OCI-LY7 (cell line): ENCODE results near the gene SSTR5. TPM values are rescaled to one million over a fixed set of nuclear protein-coding genes. Genes with fewer than 3 reads are reported as not detected.

Source experiments
- BruUV-seq: library from RNA; stranded (reverse); fragments of 400-500 nt; replicated peaks from 2 replicates; lab custom pipeline; 2021; lab: Mats Ljungman, UMichigan
- CTCF ChIA-PET: fragments of 300-600 bp; sonication (Branson Sonifier 250); formaldehyde crosslinking; loops from one replicate; lab custom pipeline; 2022; ENCODE audit warnings: antibody characterized with exemption; ENCODE audit not compliant: unreplicated experiment; lab: Charles Lee
- POLR2A ChIA-PET: fragments of 300-600 bp; sonication (Branson Sonifier 250); formaldehyde crosslinking; loops from one replicate; lab custom pipeline; 2022; ENCODE audit warnings: antibody characterized with exemption; lab: Charles Lee
- DNase-seq: peaks from one replicate; pipeline ENCODE4 v3.0.0-alpha.2; 2015; ENCODE audit warnings: low spot score
- H2AFZ ChIP-seq: fragments of 200-600 bp; sonication (generic), shearing (Covaris generic); 2 replicates; pipeline ENCODE4 v1.6.1; 2014; ENCODE audit warnings: mild to moderate bottlenecking, antibody characterized with exemption, low read length, moderate library complexity
- H3K27ac ChIP-seq: fragments of 200-600 bp; sonication (generic); 2 replicates; pipeline ENCODE4 v1.5.1; 2014; ENCODE audit warnings: mixed run types, low read depth, mild to moderate bottlenecking, moderate library complexity, low read length, inconsistent platforms; ENCODE audit not compliant: poor library complexity, severe bottlenecking
- H3K36me3 ChIP-seq: fragments of 200-600 bp; sonication (generic); 2 replicates; pipeline ENCODE4 v1.6.1; 2014; ENCODE audit warnings: mild to moderate bottlenecking, antibody characterized with exemption, low read length, moderate library complexity, mixed read lengths; ENCODE audit not compliant: insufficient read depth
- H3K4me1 ChIP-seq: fragments of 200-600 bp; sonication (generic); 2 replicates; pipeline ENCODE4 v1.5.1; 2014; ENCODE audit warnings: mild to moderate bottlenecking, low read length; ENCODE audit not compliant: insufficient read depth, poor library complexity, severe bottlenecking
- H3K4me2 ChIP-seq: fragments of 200-600 bp; sonication (generic); 2 replicates; pipeline ENCODE4 v1.6.1; 2014; ENCODE audit warnings: mild to moderate bottlenecking, low read length
- H3K4me3 ChIP-seq: fragments of 200-600 bp; sonication (generic); 2 replicates; pipeline ENCODE4 v1.5.1; 2014; ENCODE audit warnings: mild to moderate bottlenecking, low read depth, low read length; ENCODE audit not compliant: poor library complexity, severe bottlenecking
- H3K79me2 ChIP-seq: fragments of 200-600 bp; sonication (generic); 2 replicates; pipeline ENCODE4 v1.6.1; 2016; ENCODE audit warnings: low read depth, mild to moderate bottlenecking, low read length, moderate library complexity, mixed read lengths; ENCODE audit not compliant: insufficient read depth
- H3K9me2 ChIP-seq: fragments of 200-600 bp; sonication (generic); 2 replicates; pipeline ENCODE4 v1.6.1; 2016; ENCODE audit warnings: mild to moderate bottlenecking, low read length, mixed read lengths; ENCODE audit not compliant: insufficient read depth
- H3K9me3 ChIP-seq: fragments of 200-600 bp; sonication (generic); 2 replicates; pipeline ENCODE4 v1.6.1; 2014; ENCODE audit warnings: mild to moderate bottlenecking, mixed run types, low read length, mixed read lengths
- H4K20me1 ChIP-seq: fragments of 200-600 bp; sonication (generic); 2 replicates; pipeline ENCODE4 v1.6.1; 2014; ENCODE audit warnings: mild to moderate bottlenecking, antibody characterized with exemption, low read length, moderate library complexity, mixed read lengths; ENCODE audit not compliant: insufficient read depth
- EZH2phosphoT487 ChIP-seq: fragments of 200-600 bp; sonication (generic); IDR thresholded peaks from 2 replicates; pipeline ENCODE4 v1.6.1; 2018; ENCODE audit warnings: low read depth, borderline replicate concordance, mild to moderate bottlenecking, mixed run types, antibody characterized with exemption, low read length, moderate library complexity, mixed read lengths
- intact Hi-C: fragments of 100-400 bp; cut with micrococcal nuclease; formaldehyde crosslinking; loops from one replicate; pipeline ENCODE4 v1.10.0; 2022; ENCODE audit not compliant: unreplicated experiment
- total RNA-seq, 2 experiments: library from RNA; depleted of rRNA in 1 of 2; stranded (reverse); fragments of >200 nt in 1 of 2; shearing (Covaris generic) in 1 of 2; gene quantifications; 2 replicates each; pipeline ENCODE4 v1.2.3, GENCODE V29; 2014 to 2022
- TF ChIP-seq, protein P1 (sequence below): fragments of 200-600 bp; sonication (generic); conservative IDR thresholded peaks from 2 replicates; pipeline ENCODE4 v1.5.1; 2014; ENCODE audit warnings: mild to moderate bottlenecking, antibody characterized with exemption, low read length, moderate library complexity, mixed read lengths

Gene SSTR5
- total RNA-seq, 2 experiments from 2014 or later: not detected

GRCh38 chr16:1124291-1124690, 51.7 kb downstream of the SSTR5 start:
- ChIA-PET POLR2A (no interaction called here), CTCF (no interaction called here)
- Histone ChIP-seq H4K20me1 (no peaks in the 10 kb centered on the region), H3K9me3 (no peaks in the 10 kb centered on the region), H3K36me3 (no peaks in the 10 kb centered on the region), H3K4me3 (no peak overlapping the region), H3K27ac (no peak overlapping the region), H2AFZ (no peak overlapping the region), H3K4me2 (no peak overlapping the region), H3K4me1 (peaks cover 15% of the 10 kb centered on the region), H3K9me2 (no peaks in the 10 kb centered on the region), H3K79me2 (no peaks in the 10 kb centered on the region)
- no peak for DNase-seq
- intact Hi-C loops: no loop called here
- TF ChIP-seq EZH2phosphoT487: no peak
- TF ChIP-seq, protein P1, sequence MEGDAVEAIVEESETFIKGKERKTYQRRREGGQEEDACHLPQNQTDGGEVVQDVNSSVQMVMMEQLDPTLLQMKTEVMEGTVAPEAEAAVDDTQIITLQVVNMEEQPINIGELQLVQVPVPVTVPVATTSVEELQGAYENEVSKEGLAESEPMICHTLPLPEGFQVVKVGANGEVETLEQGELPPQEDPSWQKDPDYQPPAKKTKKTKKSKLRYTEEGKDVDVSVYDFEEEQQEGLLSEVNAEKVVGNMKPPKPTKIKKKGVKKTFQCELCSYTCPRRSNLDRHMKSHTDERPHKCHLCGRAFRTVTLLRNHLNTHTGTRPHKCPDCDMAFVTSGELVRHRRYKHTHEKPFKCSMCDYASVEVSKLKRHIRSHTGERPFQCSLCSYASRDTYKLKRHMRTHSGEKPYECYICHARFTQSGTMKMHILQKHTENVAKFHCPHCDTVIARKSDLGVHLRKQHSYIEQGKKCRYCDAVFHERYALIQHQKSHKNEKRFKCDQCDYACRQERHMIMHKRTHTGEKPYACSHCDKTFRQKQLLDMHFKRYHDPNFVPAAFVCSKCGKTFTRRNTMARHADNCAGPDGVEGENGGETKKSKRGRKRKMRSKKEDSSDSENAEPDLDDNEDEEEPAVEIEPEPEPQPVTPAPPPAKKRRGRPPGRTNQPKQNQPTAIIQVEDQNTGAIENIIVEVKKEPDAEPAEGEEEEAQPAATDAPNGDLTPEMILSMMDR: no peak
- BruUV-seq: no TSS peak

DNA sequence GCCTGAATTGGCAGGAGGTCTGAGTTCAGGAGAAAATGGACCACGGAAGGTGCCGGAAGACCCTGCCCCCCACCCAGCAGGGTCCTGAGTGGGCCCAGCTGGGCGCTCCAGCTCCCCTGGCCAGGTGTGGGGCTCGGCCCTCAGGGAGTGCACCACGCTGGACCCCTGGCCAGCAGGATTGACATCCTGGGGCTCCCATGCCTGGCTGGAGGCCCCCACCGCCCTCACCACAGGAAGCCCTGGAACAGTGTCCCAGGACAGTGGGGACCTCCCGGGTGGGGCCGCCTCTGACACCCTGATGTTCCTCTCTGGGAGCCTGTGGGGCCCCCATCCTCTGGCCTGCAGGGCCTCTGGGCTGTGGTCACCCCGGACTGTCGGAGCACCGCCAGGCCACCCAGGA, 52.2 kb downstream of the SSTR5 start:
- TF ChIP-seq, protein P1: no peak
- TF ChIP-seq EZH2phosphoT487: no peak
- ChIA-PET POLR2A (no interaction called here), CTCF (no interaction called here)
- Histone ChIP-seq H3K9me3 (no peaks in the 10 kb centered on the region), H3K9me2 (no peaks in the 10 kb centered on the region), H3K36me3 (no peaks in the 10 kb centered on the region), H3K27ac (no peak overlapping the region), H3K79me2 (no peaks in the 10 kb centered on the region), H3K4me2 (no peak overlapping the region), H3K4me3 (no peak overlapping the region), H4K20me1 (no peaks in the 10 kb centered on the region), H3K4me1 (peaks cover 10% of the 10 kb centered on the region), H2AFZ (no peak overlapping the region)
- intact Hi-C loops: no loop called here
- DNase-seq: no peak
- BruUV-seq: no TSS peak

DNA sequence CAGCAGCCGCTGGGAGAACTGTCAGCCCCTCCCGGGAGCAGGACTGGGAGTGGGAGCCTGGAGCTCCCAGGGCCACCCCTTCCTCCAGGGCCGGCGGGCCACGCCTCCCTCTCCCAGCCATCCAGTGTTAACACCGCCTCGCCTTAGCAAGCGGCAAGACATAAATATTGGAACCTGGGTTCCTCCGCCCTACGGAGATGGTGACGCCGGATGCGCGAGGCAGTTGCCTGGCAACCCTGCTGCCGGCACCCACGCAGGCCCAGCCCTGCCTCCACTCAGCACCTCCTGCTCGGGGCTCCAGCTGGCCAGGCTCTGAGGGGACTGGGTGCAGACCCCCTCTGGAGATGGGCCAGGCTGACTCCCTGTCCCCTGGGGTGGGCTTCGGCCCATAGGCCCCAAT, 52.9 kb downstream of the SSTR5 start:
- no peak overlapping the region for H3K27ac ChIP-seq
- ChIA-PET CTCF (no interaction called here), POLR2A (no interaction called here)
- no peaks in the 10 kb centered on the region for H3K9me2 ChIP-seq
- DNase-seq: no peak
- intact Hi-C loops: no loop called here
- no peak overlapping the region for H3K4me2 ChIP-seq
- H3K79me2 ChIP-seq: no peaks in the 10 kb centered on the region
- no peaks in the 10 kb centered on the region for H3K9me3 ChIP-seq
- peaks cover 3% of the 10 kb centered on the region for H3K4me1 ChIP-seq
- no peaks in the 10 kb centered on the region for H4K20me1 ChIP-seq
- no peak overlapping the region for H2AFZ ChIP-seq
- H3K4me3 ChIP-seq: no peak overlapping the region
- TF ChIP-seq EZH2phosphoT487: no peak
- TF ChIP-seq, protein P1: no peak
- no TSS peak for BruUV-seq
- H3K36me3 ChIP-seq: no peaks in the 10 kb centered on the region
